Measurements from ENCODE around the gene NID2. TPM values are rescaled to one million over a fixed set of nuclear protein-coding genes. Genes with fewer than 3 reads are reported as not detected.

Gene NID2
- 214 and 291 TPM in 2 replicates for total RNA-seq

GRCh38 chr14:52068615-52069306, at the start of gene NID2:
TSS of gene NID2 (minus strand) at chr14:52069059. CDS start at chr14:52068994, 65 bp downstream.

GRCh38 chr14:51989293-51990234, 79.3 kb downstream of the NID2 start, which contains the start of gene RTRAF:
TSS of gene RTRAF (plus strand) at chr14:51989546. CDS start at chr14:51989640, 94 bp downstream.

Other genes starting within 250 kb of the NID2 start
- gene GNG2, start 208.4 kb downstream of the NID2 start, total RNA-seq, result 23.1 and 30.0 TPM in 2 replicates
- 36.7 and 38.0 TPM in 2 replicates for gene RTRAF, start 79.5 kb downstream of the NID2 start, total RNA-seq
- gene PTGDR, start 198.6 kb upstream of the NID2 start, total RNA-seq, result 0.16 TPM in 1 of 2 replicates, not detected in the other
- gene PTGER2, start 245.3 kb upstream of the NID2 start, total RNA-seq, result 0.97 and 1.1 TPM in 2 replicates